DOHH2 (cell line): ENCODE measurements around the gene CD34.

ENCODE experiments used
- H3F3A ChIP-seq: fragments of 200-600 bp; sonication (generic), shearing (Covaris generic); 2 replicates; pipeline ENCODE4 v1.6.0; 2016; ENCODE audit warnings: antibody characterized with exemption, mild to moderate bottlenecking; ENCODE audit not compliant: control insufficient read depth, insufficient read depth
- H3K27ac ChIP-seq: fragments of 200-600 bp; sonication (generic); 2 replicates; pipeline ENCODE4 v1.5.1; 2014; ENCODE audit warnings: low read depth, mild to moderate bottlenecking, low read length, moderate library complexity
- H3K27me3 ChIP-seq: fragments of 200-600 bp; sonication (generic); 2 replicates; pipeline ENCODE4 v1.6.1; 2014; ENCODE audit warnings: mild to moderate bottlenecking, low read length, mixed read lengths; ENCODE audit not compliant: control insufficient read depth
- H3K36me3 ChIP-seq: fragments of 200-600 bp; sonication (generic); 2 replicates; pipeline ENCODE4 v1.6.1; 2014; ENCODE audit warnings: mild to moderate bottlenecking, low read length, moderate library complexity, mixed read lengths; ENCODE audit not compliant: control insufficient read depth
- H3K4me1 ChIP-seq: fragments of 200-600 bp; sonication (generic); 2 replicates; pipeline ENCODE4 v1.6.1; 2014; ENCODE audit warnings: mild to moderate bottlenecking, low read length, mixed read lengths; ENCODE audit not compliant: control insufficient read depth
- H3K4me2 ChIP-seq: fragments of 200-600 bp; sonication (generic); 2 replicates; pipeline ENCODE4 v1.6.0; 2014; ENCODE audit warnings: mild to moderate bottlenecking, low read length, moderate library complexity
- H3K4me3 ChIP-seq: fragments of 200-600 bp; sonication (generic); 2 replicates; pipeline ENCODE4 v1.5.1; 2014; ENCODE audit warnings: mild to moderate bottlenecking, low read length, mixed read lengths
- H3K79me2 ChIP-seq: fragments of 200-600 bp; sonication (generic); 2 replicates; pipeline ENCODE4 v1.6.1; 2014; ENCODE audit warnings: mild to moderate bottlenecking, low read length, mixed read lengths; ENCODE audit not compliant: control insufficient read depth
- H3K9me2 ChIP-seq: fragments of 200-600 bp; sonication (generic); replicated peaks from 2 replicates; pipeline ENCODE4 v1.6.1; 2014; ENCODE audit warnings: mild to moderate bottlenecking, low read length, mixed read lengths; ENCODE audit not compliant: control insufficient read depth
- H3K9me3 ChIP-seq: fragments of 200-600 bp; sonication (generic); 2 replicates; pipeline ENCODE4 v1.6.1; 2014; ENCODE audit warnings: antibody characterized with exemption, low read length, mixed read lengths; ENCODE audit not compliant: control insufficient read depth, insufficient read depth
- H4K20me1 ChIP-seq: fragments of 200-600 bp; sonication (generic); 2 replicates; pipeline ENCODE4 v1.6.0; 2014; ENCODE audit warnings: low read depth, mild to moderate bottlenecking, antibody characterized with exemption, low read length, moderate library complexity; ENCODE audit not compliant: control insufficient read depth, insufficient read depth
- EZH2phosphoT487 ChIP-seq: fragments of 200-600 bp; sonication (generic); IDR thresholded peaks from 2 replicates; pipeline ENCODE4 v1.6.1; 2017; ENCODE audit warnings: borderline replicate concordance, mild to moderate bottlenecking, antibody characterized with exemption, low read length, moderate library complexity, mixed read lengths
- TF ChIP-seq, protein P1 (sequence below): fragments of 200-600 bp; sonication (generic); IDR thresholded peaks from one replicate; pipeline ENCODE4 v1.5.1; 2014; ENCODE audit warnings: antibody characterized with exemption, mild to moderate bottlenecking, low read depth, low read length; ENCODE audit not compliant: poor library complexity, severe bottlenecking

Gene CD34

DNA sequence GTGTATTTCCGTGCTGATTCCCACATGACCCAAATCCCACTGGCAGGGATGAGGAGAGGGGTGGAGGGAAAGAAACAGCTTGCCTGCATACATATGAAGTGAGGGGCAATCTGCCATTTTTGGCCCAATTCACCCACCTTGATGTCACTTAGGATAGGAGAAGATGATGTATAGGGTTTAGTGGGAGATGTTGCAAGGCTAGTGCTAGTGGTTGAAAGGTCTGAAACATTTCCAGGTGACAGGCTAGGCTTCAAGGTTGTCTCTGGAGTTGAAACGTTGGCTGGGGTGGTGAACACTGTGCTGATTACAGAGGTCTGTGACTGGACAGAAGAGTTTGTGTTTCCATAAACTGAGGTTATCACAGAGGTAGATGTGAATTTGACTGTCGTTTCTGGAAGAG is 12.1 kb downstream of the CD34 start:
- no peak overlapping the region for H3K4me3 ChIP-seq
- no peaks in the 10 kb centered on the region for H4K20me1 ChIP-seq
- H3K36me3 ChIP-seq = no peaks in the 10 kb centered on the region
- no peaks in the 10 kb centered on the region for H3K4me1 ChIP-seq
- TF ChIP-seq, protein P1, sequence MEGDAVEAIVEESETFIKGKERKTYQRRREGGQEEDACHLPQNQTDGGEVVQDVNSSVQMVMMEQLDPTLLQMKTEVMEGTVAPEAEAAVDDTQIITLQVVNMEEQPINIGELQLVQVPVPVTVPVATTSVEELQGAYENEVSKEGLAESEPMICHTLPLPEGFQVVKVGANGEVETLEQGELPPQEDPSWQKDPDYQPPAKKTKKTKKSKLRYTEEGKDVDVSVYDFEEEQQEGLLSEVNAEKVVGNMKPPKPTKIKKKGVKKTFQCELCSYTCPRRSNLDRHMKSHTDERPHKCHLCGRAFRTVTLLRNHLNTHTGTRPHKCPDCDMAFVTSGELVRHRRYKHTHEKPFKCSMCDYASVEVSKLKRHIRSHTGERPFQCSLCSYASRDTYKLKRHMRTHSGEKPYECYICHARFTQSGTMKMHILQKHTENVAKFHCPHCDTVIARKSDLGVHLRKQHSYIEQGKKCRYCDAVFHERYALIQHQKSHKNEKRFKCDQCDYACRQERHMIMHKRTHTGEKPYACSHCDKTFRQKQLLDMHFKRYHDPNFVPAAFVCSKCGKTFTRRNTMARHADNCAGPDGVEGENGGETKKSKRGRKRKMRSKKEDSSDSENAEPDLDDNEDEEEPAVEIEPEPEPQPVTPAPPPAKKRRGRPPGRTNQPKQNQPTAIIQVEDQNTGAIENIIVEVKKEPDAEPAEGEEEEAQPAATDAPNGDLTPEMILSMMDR = no peak
- no peak for TF ChIP-seq EZH2phosphoT487
- no peak overlapping the region for H3K4me2 ChIP-seq
- no peaks in the 10 kb centered on the region for H3F3A ChIP-seq
- no peaks in the 10 kb centered on the region for H3K79me2 ChIP-seq
- no peaks in the 10 kb centered on the region for H3K9me2 ChIP-seq
- no peak overlapping the region for H3K27ac ChIP-seq
- 0 out of 2 replicates have a peak, but pooled peaks cover 9% of the 10 kb centered on the region for H3K27me3 ChIP-seq
- H3K9me3 ChIP-seq = no peaks in the 10 kb centered on the region

DNA sequence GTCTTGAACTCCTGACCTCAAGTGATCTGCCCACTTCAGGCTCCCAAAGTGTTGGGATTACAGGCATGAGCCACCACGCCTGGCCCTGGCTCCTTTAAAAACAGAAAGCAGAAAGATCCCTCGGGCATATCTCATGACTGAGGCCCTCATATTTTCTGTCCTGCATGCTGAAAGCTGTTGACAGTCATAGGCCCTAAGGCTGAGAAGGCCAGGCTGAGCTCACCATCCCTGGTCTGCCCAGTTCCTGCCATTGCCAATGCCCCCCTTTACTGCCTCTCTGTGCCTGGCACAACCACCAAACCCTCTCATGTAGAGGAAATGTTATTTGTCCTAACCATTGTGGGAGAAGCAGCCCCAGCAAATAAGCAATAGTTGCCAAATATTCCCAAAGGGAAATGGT is 12.7 kb downstream of the CD34 start:
- Histone ChIP-seq H3K9me2 (no peaks in the 10 kb centered on the region), H3K27me3 (0 out of 2 replicates have a peak, but pooled peaks cover 7% of the 10 kb centered on the region), H3K79me2 (no peaks in the 10 kb centered on the region), H3K4me2 (no peak overlapping the region), H3K36me3 (no peaks in the 10 kb centered on the region), H3F3A (no peaks in the 10 kb centered on the region), H3K4me1 (no peaks in the 10 kb centered on the region), H3K9me3 (no peaks in the 10 kb centered on the region), H3K27ac (no peak overlapping the region), H3K4me3 (no peak overlapping the region), H4K20me1 (no peaks in the 10 kb centered on the region)
- no peak for TF ChIP-seq EZH2phosphoT487
- TF ChIP-seq, protein P1 = no peak

DNA sequence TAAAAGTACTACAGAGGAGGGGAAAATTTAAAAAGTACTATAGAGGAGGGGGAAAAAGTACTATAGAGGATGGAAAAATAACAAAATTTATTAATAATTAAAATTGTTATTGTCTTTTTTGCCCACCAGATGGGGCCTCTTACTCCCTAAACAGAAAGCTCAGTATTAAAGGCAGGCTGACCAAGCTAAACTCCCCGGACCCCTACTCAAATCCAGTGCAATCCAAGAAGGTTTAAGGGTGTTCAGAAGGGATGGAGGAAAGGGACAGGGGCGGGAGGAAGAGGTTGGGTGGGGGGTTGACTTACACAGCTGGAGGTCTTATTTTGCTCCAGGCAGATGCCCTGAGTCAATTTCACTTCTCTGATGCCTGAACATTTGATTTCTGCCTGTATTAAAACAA is 13.7 kb downstream of the CD34 start:
- Histone ChIP-seq H3K9me2 (no peaks in the 10 kb centered on the region), H3F3A (no peaks in the 10 kb centered on the region), H4K20me1 (no peaks in the 10 kb centered on the region), H3K79me2 (no peaks in the 10 kb centered on the region), H3K4me1 (no peaks in the 10 kb centered on the region), H3K36me3 (no peaks in the 10 kb centered on the region), H3K4me2 (no peak overlapping the region), H3K27me3 (0 out of 2 replicates have a peak, but pooled peaks cover 10% of the 10 kb centered on the region), H3K4me3 (no peak overlapping the region), H3K27ac (no peak overlapping the region), H3K9me3 (no peaks in the 10 kb centered on the region)
- no peak for TF ChIP-seq EZH2phosphoT487
- TF ChIP-seq, protein P1 = peak; percentile 15
